Neuronal stem cell (in vitro differentiated cells): ENCODE measurements around the gene ZNF280A.
A peak's percentile ranks its signal among the peaks of the same experiment; 100 is the strongest.

Experiments
- DNase-seq: peaks from one replicate; pipeline ENCODE4 v3.0.0-alpha.2; 2013; ENCODE audit warnings: low spot score
- H2AFZ ChIP-seq: one replicate; pipeline ENCODE4 v1.6.1; 2013; ENCODE audit warnings: mild to moderate bottlenecking, low read length, inconsistent platforms
- H2AK5ac ChIP-seq: 2 replicates; pipeline ENCODE4 v1.6.1; 2013; ENCODE audit warnings: low read depth, mild to moderate bottlenecking, inconsistent platforms, low read length, moderate library complexity, mixed read lengths
- H2BK120ac ChIP-seq: 2 replicates; pipeline ENCODE4 v1.6.1; 2013; ENCODE audit warnings: low read depth, mild to moderate bottlenecking, inconsistent platforms, low read length, moderate library complexity, mixed read lengths
- H2BK12ac ChIP-seq: one replicate; pipeline ENCODE4 v1.6.1; 2013; ENCODE audit warnings: low read length, inconsistent platforms
- H2BK15ac ChIP-seq: 2 replicates; pipeline ENCODE4 v1.6.1; 2013; ENCODE audit warnings: mild to moderate bottlenecking, low read length, inconsistent platforms, mixed read lengths
- H2BK5ac ChIP-seq: one replicate; pipeline ENCODE4 v1.6.1; 2013; ENCODE audit warnings: inconsistent platforms, mild to moderate bottlenecking, low read length, moderate library complexity
- H3K14ac ChIP-seq: one replicate; pipeline ENCODE4 v1.6.1; 2013; ENCODE audit warnings: low read length, inconsistent platforms
- H3K18ac ChIP-seq: 2 replicates; pipeline ENCODE4 v1.6.1; 2013; ENCODE audit warnings: low read length, inconsistent platforms
- H3K23ac ChIP-seq: 2 replicates; pipeline ENCODE4 v1.6.1; 2013; ENCODE audit warnings: low read depth, mild to moderate bottlenecking, mixed read lengths, low read length, inconsistent platforms; ENCODE audit not compliant: poor library complexity
- H3K27ac ChIP-seq: replicated peaks from 3 replicates; pipeline ENCODE4 v1.5.1; 2013; ENCODE audit warnings: low read length, inconsistent platforms
- H3K27me3 ChIP-seq, 3 experiments: 2 replicates each; pipeline ENCODE4 v1.6.1; 2013; ENCODE audit warnings: low read length in 3 of 3, mild to moderate bottlenecking in 2 of 3, inconsistent platforms in 1 of 3, low read depth in 1 of 3, mixed read lengths in 1 of 3, moderate library complexity in 1 of 3; ENCODE audit not compliant: control insufficient read depth in 3 of 3, insufficient read depth in 3 of 3
- H3K36me3 ChIP-seq, 2 donors: replicated peaks in 1 of 2; 2 replicates each; pipeline ENCODE4 v1.6.1; 2013; ENCODE audit warnings: low read length in 2 of 2; ENCODE audit not compliant: control insufficient read depth in 2 of 2, insufficient read depth in 2 of 2
- H3K4ac ChIP-seq: 2 replicates; pipeline ENCODE4 v1.6.1; 2013; ENCODE audit warnings: inconsistent platforms, mild to moderate bottlenecking, low read length, moderate library complexity
- H3K4me1 ChIP-seq, 2 donors: 1 replicate in 1 of 2; 2 replicates in 1 of 2; pipeline ENCODE4 v1.6.1; 2013; ENCODE audit warnings: low read length in 2 of 2, low read depth in 1 of 2; ENCODE audit not compliant: control insufficient read depth in 2 of 2, insufficient read depth in 1 of 2
- H3K4me2 ChIP-seq: one replicate; pipeline ENCODE4 v1.6.1; 2013; ENCODE audit warnings: mild to moderate bottlenecking, low read length, inconsistent platforms; ENCODE audit not compliant: insufficient read depth, poor library complexity, severe bottlenecking
- H3K4me3 ChIP-seq, 2 donors: 2 replicates each; pipeline ENCODE4 v1.5.1; 2013; ENCODE audit warnings: low read length in 2 of 2, mild to moderate bottlenecking in 2 of 2, inconsistent platforms in 1 of 2, moderate library complexity in 1 of 2
- H3K79me1 ChIP-seq: one replicate; pipeline ENCODE4 v1.6.1; 2013; ENCODE audit warnings: low read depth, mild to moderate bottlenecking, inconsistent platforms, low read length, moderate library complexity
- H3K9ac ChIP-seq: one replicate; pipeline ENCODE4 v1.6.1; 2013; ENCODE audit warnings: mild to moderate bottlenecking, low read depth, low read length, inconsistent platforms; ENCODE audit not compliant: poor library complexity
- H3K9me3 ChIP-seq, 2 donors: replicated peaks in 1 of 2; 2 replicates each; pipeline versions ENCODE3 to v1.6.1; 2013; ENCODE audit warnings: low read length in 2 of 2, mild to moderate bottlenecking in 2 of 2, inconsistent platforms in 1 of 2, low read depth in 1 of 2, mixed read lengths in 1 of 2, moderate library complexity in 1 of 2; ENCODE audit not compliant: control insufficient read depth in 2 of 2, insufficient read depth in 1 of 2
- H4K8ac ChIP-seq: one replicate; pipeline ENCODE4 v1.6.1; 2013; ENCODE audit warnings: low read depth, mild to moderate bottlenecking, inconsistent platforms, low read length, moderate library complexity
- H4K91ac ChIP-seq: one replicate; pipeline ENCODE4 v1.6.1; 2013; ENCODE audit warnings: low read length, low read depth, mild to moderate bottlenecking, inconsistent platforms; ENCODE audit not compliant: poor library complexity
- WGBS, 2 donors: extraction: QIAGEN DNeasy Blood & Tissue Kit; methylation state at CpG; one replicate each; pipeline ENCODE4 v1.1.7; 2013; ENCODE audit warnings: missing lambda C conversion rate in 2 of 2, mixed read lengths in 1 of 2; ENCODE audit not compliant: insufficient read length in 2 of 2, insufficient replicate concordance in 1 of 2; ENCODE audit errors: extremely low coverage in 2 of 2; 5-methylcytosine and 5-hydroxymethylcytosine counted together

Gene ZNF280A

DNA sequence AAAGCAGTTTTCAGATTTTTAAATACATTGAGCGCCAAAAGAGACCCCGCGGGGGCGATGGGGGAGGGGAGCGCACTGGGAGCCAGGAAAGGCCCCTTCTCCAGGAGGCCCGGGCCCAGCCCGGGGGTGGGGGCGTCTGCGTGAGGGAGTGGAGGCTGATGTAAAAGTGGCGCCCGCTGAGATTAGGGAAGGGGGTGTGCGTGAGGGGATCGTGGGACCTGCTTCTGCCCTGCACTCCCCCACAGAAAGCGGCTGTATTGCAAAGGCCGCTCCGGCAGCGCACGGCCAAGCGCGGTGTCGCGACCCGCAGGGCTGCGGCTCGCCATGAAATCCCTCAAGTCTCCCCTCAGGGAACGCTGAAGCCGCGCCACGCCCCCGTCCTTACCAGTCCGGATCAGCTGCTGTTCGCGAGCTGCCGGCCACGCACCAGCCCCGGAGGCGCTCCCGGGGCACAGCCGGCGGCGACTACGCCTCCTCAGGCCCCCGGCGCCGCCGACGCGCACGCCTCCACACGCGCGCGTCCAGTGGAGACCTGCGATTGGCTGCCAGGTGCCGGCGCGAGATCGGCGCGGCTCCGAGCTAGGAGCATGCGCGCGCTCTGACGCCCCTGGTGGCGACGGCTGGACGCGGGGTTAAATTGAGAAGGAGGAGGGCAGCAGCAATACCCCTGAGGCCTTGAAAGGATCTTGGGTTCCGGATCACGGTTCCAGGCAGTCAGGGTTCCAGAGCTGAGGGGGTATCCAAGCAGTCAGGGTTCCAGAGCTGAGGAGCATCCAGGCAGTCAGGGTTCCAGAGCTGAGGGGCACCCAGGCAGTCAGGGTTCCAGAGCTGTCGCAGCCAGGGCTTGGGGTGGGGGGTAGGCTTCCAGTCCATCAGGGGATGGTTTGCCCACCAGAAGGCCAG, 11.5 kb downstream of the ZNF280A start, which contains the start of gene ZNF280B:
TSS of gene ZNF280B (minus strand) at position 469 of the 903 bp plus-strand sequence. CDS start 19,344 bp downstream, outside the sequence.
- no CpG with 5 or more reads among the region's 72 CpGs for WGBS, 2 donors
- H2BK5ac ChIP-seq: no peak within 1 kb of the TSS
- no peak within 1 kb of the TSS for H3K27ac ChIP-seq
- H3K14ac ChIP-seq: peak within 1 kb of the TSS; percentile 94
- no peaks in the 10 kb centered on the region for H3K27me3 ChIP-seq
- no peak within 1 kb of the TSS for H4K91ac ChIP-seq
- H3K18ac ChIP-seq: peak within 1 kb of the TSS; percentile 98
- peak within 1 kb of the TSS; percentile 67 for H3K4me2 ChIP-seq
- no peak within 1 kb of the TSS for H4K8ac ChIP-seq
- H2BK15ac ChIP-seq: peak within 1 kb of the TSS; percentile 25
- H3K9me3 ChIP-seq: peaks cover 2 to 12% of the 10 kb centered on the region in 2 donors
- no peak within 1 kb of the TSS for H2AK5ac ChIP-seq
- H3K4me1 ChIP-seq: peaks cover 0 to 1% of the 10 kb centered on the region in 2 donors
- no peak within 1 kb of the TSS for H2BK120ac ChIP-seq
- peak; percentile 76 for DNase-seq
- no peak within 1 kb of the TSS for H2BK12ac ChIP-seq
- H3K4me3 ChIP-seq: peak within 1 kb of the TSS; percentile 94
- no peak within 1 kb of the TSS for H3K4ac ChIP-seq
- H3K36me3 ChIP-seq: peaks cover 2 to 36% of the 10 kb centered on the region in 2 donors
- peak within 1 kb of the TSS; percentile 100 for H3K23ac ChIP-seq
- H3K9ac ChIP-seq: peak within 1 kb of the TSS; percentile 96
- peak within 1 kb of the TSS; percentile 91 for H2AFZ ChIP-seq
- H3K79me1 ChIP-seq: no peaks in the 10 kb centered on the region

DNA sequence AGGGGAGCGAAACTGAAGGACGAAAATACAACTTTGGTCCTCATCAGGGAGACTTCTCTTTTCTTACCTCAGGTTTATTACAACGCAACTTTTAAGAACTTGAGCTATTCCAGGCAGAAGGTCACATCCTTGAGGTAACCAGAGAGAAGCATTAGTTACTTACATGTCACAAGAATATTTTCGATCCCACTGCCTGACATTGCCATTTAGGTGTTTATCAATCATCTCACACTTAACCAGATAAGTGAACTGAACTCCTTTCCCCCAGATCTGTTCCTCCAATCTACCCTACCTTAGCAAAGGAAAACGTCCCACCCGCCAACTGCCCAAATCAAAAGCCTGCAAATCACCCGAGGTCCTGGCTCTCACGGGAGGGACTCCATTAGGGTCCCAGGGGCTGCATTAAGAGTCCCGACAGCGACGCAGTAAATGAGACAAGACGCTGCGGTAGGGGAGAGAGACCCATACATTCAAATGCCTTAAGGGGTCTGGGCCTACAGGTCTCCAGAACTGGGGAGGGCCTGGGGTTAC, 12.3 kb downstream of the ZNF280A start:
- Histone ChIP-seq H2BK12ac (no peak overlapping the region), H3K9me3 (peaks cover 2 to 12% of the 10 kb centered on the region in 2 donors), H4K8ac (no peak overlapping the region), H3K4me3 (peak overlapping the region; percentile 94), H3K23ac (peak overlapping the region; percentile 100), H2BK15ac (no peak overlapping the region), H3K18ac (no peak overlapping the region), H4K91ac (no peak overlapping the region), H2BK120ac (no peak overlapping the region), H3K14ac (no peak overlapping the region), H3K4me2 (peak overlapping the region; percentile 67), H2BK5ac (no peak overlapping the region), H3K27ac (no peak overlapping the region), H3K27me3 (no peaks in the 10 kb centered on the region), H2AFZ (peak overlapping the region; percentile 91), H3K9ac (no peak overlapping the region), H2AK5ac (no peak overlapping the region), H3K79me1 (peaks cover 2% of the 10 kb centered on the region), H3K4ac (no peak overlapping the region), H3K4me1 (peaks cover 0 to 1% of the 10 kb centered on the region in 2 donors), H3K36me3 (peaks cover 6 to 43% of the 10 kb centered on the region in 2 donors)
- DNase-seq: no peak
- WGBS, 2 donors: no CpG with 5 or more reads among the region's 13 CpGs

DNA sequence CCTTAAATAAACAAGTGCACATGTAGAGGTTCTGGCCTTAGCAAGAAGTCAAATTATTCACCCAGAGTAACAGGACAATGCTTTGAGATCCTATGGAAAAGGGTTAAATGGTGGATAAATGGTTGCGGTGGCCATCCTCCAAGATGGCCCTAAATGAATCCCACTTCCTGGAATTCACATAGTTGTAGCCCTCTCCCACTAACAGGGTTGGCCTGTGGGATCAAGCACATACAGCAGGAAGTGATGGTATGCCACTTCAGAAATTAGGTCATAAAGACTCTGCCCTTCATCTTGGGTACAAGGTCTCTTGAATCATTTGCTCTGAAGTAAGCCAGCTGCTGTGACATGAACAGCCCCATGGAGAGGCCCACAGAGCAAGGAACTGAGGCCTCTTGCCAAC, 13.3 kb downstream of the ZNF280A start:
- no peak overlapping the region for H3K4ac ChIP-seq
- H2BK5ac ChIP-seq: no peak overlapping the region
- no peak overlapping the region for H3K23ac ChIP-seq
- no peak overlapping the region for H2AFZ ChIP-seq
- H2BK12ac ChIP-seq: no peak overlapping the region
- no peaks in the 10 kb centered on the region for H3K27me3 ChIP-seq
- H3K18ac ChIP-seq: no peak overlapping the region
- no peak overlapping the region for H4K91ac ChIP-seq
- H2BK120ac ChIP-seq: no peak overlapping the region
- no peak overlapping the region for H3K4me2 ChIP-seq
- H3K4me3 ChIP-seq: no peak overlapping the region
- peaks cover 3% of the 10 kb centered on the region for H3K79me1 ChIP-seq
- no peak for DNase-seq
- no peak overlapping the region for H2AK5ac ChIP-seq
- no peak overlapping the region for H3K14ac ChIP-seq
- H3K4me1 ChIP-seq: peaks cover 0 to 1% of the 10 kb centered on the region in 2 donors
- no peak overlapping the region for H2BK15ac ChIP-seq
- peaks cover 9 to 54% of the 10 kb centered on the region in 2 donors for H3K36me3 ChIP-seq
- H3K9ac ChIP-seq: no peak overlapping the region
- peaks cover 2 to 12% of the 10 kb centered on the region in 2 donors for H3K9me3 ChIP-seq
- H4K8ac ChIP-seq: no peak overlapping the region
- no peak overlapping the region for H3K27ac ChIP-seq
- WGBS, 2 donors: no CpG with 5 or more reads among the region's 1 CpG

DNA sequence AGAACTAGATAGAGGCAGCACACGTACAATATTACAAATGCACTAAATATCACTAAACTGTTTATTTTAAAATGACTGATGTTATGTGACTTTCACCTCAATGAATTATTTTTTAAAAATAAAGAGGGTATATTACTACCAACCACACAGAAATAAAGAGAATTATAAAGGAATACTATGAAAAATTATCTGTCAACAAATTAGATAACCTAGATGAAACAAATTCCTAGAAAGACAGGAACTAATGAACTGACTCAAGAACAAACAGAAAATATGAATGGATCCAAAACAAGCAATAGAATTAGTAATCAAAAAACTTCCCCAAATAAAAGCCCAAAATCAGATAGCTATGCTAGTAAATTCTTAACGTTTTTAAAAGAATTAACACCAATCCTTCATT, 21.8 kb downstream of the ZNF280A start:
- no peak for DNase-seq
- no peak overlapping the region for H3K23ac ChIP-seq
- H3K4me3 ChIP-seq: no peak overlapping the region
- no peak overlapping the region for H3K4me2 ChIP-seq
- no peak overlapping the region for H3K14ac ChIP-seq
- H4K8ac ChIP-seq: no peak overlapping the region
- H3K4ac ChIP-seq: no peak overlapping the region
- no peak overlapping the region for H2BK12ac ChIP-seq
- H4K91ac ChIP-seq: no peak overlapping the region
- peaks cover 4% of the 10 kb centered on the region for H3K79me1 ChIP-seq
- H2BK120ac ChIP-seq: no peak overlapping the region
- H3K9me3 ChIP-seq: no peaks in the 10 kb centered on the region
- H3K4me1 ChIP-seq: no peaks in the 10 kb centered on the region
- no peak overlapping the region for H3K9ac ChIP-seq
- no CpG with 5 or more reads among the region's 2 CpGs for WGBS, 2 donors
- H3K18ac ChIP-seq: no peak overlapping the region
- H2BK5ac ChIP-seq: no peak overlapping the region
- peaks cover 11 to 54% of the 10 kb centered on the region in 2 donors for H3K36me3 ChIP-seq
- H2AFZ ChIP-seq: no peak overlapping the region
- no peak overlapping the region for H2AK5ac ChIP-seq
- H3K27me3 ChIP-seq: no peaks in the 10 kb centered on the region
- no peak overlapping the region for H2BK15ac ChIP-seq
- no peak overlapping the region for H3K27ac ChIP-seq
